ENCODE measurements around the gene ISCA2.

Gene ISCA2

GRCh38 chr14:74504874-74505720 lies 11.5 kb downstream of the ISCA2 start:
- Histone ChIP-seq H2AK5ac (ENCODE audit: low read length, severe bottlenecking) (no peak overlapping the region), H2BK15ac (ENCODE audit: low read depth, poor library complexity, severe bottlenecking) (no peak overlapping the region), H3K27ac (ENCODE audit: low read length, poor library complexity, severe bottlenecking) (no peak overlapping the region), H3K4me1 (ENCODE audit: control insufficient read depth, insufficient read depth, low read depth, low read length) (peaks cover 10% of the 10 kb centered on the region), H2BK120ac (ENCODE audit: low read depth, low read length) (no peak overlapping the region), H2BK12ac (ENCODE audit: low read length in 2 of 2) (no peak overlapping the region), H3K23ac (ENCODE audit: low read length in 2 of 2) (no peak overlapping the region), H4K8ac (ENCODE audit: low read length) (no peak overlapping the region), H3K4me2 (ENCODE audit: low read length, poor library complexity, severe bottlenecking) (no peak overlapping the region), H3K36me3 (ENCODE audit: control insufficient read depth in 1 of 2, insufficient read depth in 2 of 2, low read depth in 1 of 2, low read length in 2 of 2) (peaks cover 94 to 99% of the 10 kb centered on the region in 2 experiments), H3K9me3 (ENCODE audit: control insufficient read depth, low read length) (no peaks in the 10 kb centered on the region), H3K27me3 (ENCODE audit: control insufficient read depth in 1 of 2, insufficient read depth in 1 of 2, low read length in 2 of 2) (no peaks in the 10 kb centered on the region), H2BK5ac (ENCODE audit: low read depth, low read length, poor library complexity, severe bottlenecking) (no peak overlapping the region), H3K4ac (ENCODE audit: low read depth in 1 of 2, low read length in 2 of 2) (no peak overlapping the region), H3K79me1 (replicated peaks; ENCODE audit: low read length, poor library complexity, severe bottlenecking) (peaks cover 31% of the 10 kb centered on the region), H2AFZ (ENCODE audit: low read depth, low read length) (no peak overlapping the region), H3K18ac (ENCODE audit: low read depth in 1 of 2, low read length in 2 of 2) (no peak overlapping the region), H3K9ac (ENCODE audit: low read length) (no peak overlapping the region), H3K14ac (ENCODE audit: low read length in 2 of 2) (no peak overlapping the region), H4K91ac (ENCODE audit: low read length) (no peak overlapping the region), H3K4me3 (ENCODE audit: insufficient read depth in 1 of 2, low read depth in 1 of 2, low read length in 2 of 2) (no peak overlapping the region)
- no peak for DNase-seq
- 94% methylated on average over 19 of the region's 20 CpGs for WGBS

DNA sequence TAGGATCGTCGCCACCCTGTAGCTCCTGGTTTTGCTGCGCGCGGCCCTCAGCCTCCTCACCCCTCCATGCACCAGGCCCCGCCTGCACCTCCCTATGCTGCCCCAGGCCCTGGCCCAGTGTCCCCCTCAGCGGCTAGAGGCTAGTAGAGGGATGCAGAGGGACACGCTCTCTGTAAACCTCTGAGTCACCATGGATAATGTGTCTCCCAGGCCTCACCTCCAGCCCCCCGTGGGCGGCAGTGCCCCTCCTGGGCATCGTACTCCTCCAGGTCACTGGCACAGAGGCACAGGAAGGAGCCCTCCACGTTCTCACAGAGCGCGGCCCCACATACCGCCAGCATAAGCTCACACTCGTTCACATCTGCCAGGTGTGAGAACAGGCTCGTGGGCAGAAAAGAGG lies 12.3 kb downstream of the ISCA2 start:
- H3K79me1 ChIP-seq (replicated peaks; ENCODE audit: low read length, poor library complexity, severe bottlenecking), result peaks cover 35% of the 10 kb centered on the region
- no peak overlapping the region for H2BK5ac ChIP-seq (ENCODE audit: low read depth, low read length, poor library complexity, severe bottlenecking)
- H4K91ac ChIP-seq (ENCODE audit: low read length), result no peak overlapping the region
- no peak overlapping the region for H3K23ac ChIP-seq (ENCODE audit: low read length in 2 of 2)
- no peak overlapping the region for H2BK120ac ChIP-seq (ENCODE audit: low read depth, low read length)
- no peak overlapping the region for H3K4me2 ChIP-seq (ENCODE audit: low read length, poor library complexity, severe bottlenecking)
- H3K14ac ChIP-seq (ENCODE audit: low read length in 2 of 2), result no peak overlapping the region
- no peak overlapping the region for H3K4ac ChIP-seq (ENCODE audit: low read depth in 1 of 2, low read length in 2 of 2)
- 91% methylated on average over 17 of the region's 17 CpGs for WGBS
- H3K4me1 ChIP-seq (ENCODE audit: control insufficient read depth, insufficient read depth, low read depth, low read length), result peaks cover 17% of the 10 kb centered on the region
- H4K8ac ChIP-seq (ENCODE audit: low read length), result no peak overlapping the region
- H3K36me3 ChIP-seq (ENCODE audit: control insufficient read depth in 1 of 2, insufficient read depth in 2 of 2, low read depth in 1 of 2, low read length in 2 of 2), result peaks cover 87 to 99% of the 10 kb centered on the region in 2 experiments
- H3K27me3 ChIP-seq (ENCODE audit: control insufficient read depth in 1 of 2, insufficient read depth in 1 of 2, low read length in 2 of 2), result no peaks in the 10 kb centered on the region
- H2BK15ac ChIP-seq (ENCODE audit: low read depth, poor library complexity, severe bottlenecking), result no peak overlapping the region
- no peak overlapping the region for H3K27ac ChIP-seq (ENCODE audit: low read length, poor library complexity, severe bottlenecking)
- no peak for DNase-seq
- no peaks in the 10 kb centered on the region for H3K9me3 ChIP-seq (ENCODE audit: control insufficient read depth, low read length)
- no peak overlapping the region for H2AK5ac ChIP-seq (ENCODE audit: low read length, severe bottlenecking)
- H3K9ac ChIP-seq (ENCODE audit: low read length), result no peak overlapping the region
- no peak overlapping the region for H2BK12ac ChIP-seq (ENCODE audit: low read length in 2 of 2)
- no peak overlapping the region for H3K18ac ChIP-seq (ENCODE audit: low read depth in 1 of 2, low read length in 2 of 2)
- H2AFZ ChIP-seq (ENCODE audit: low read depth, low read length), result no peak overlapping the region
- H3K4me3 ChIP-seq (ENCODE audit: insufficient read depth in 1 of 2, low read depth in 1 of 2, low read length in 2 of 2), result no peak overlapping the region

GRCh38 chr14:74506411-74506851 lies 12.9 kb downstream of the ISCA2 start:
- Histone ChIP-seq H3K14ac (ENCODE audit: low read length in 2 of 2) (no peak overlapping the region), H2BK15ac (ENCODE audit: low read depth, poor library complexity, severe bottlenecking) (no peak overlapping the region), H3K4ac (ENCODE audit: low read depth in 1 of 2, low read length in 2 of 2) (no peak overlapping the region), H2AK5ac (ENCODE audit: low read length, severe bottlenecking) (no peak overlapping the region), H3K4me1 (ENCODE audit: control insufficient read depth, insufficient read depth, low read depth, low read length) (peaks cover 17% of the 10 kb centered on the region), H4K91ac (ENCODE audit: low read length) (no peak overlapping the region), H2BK120ac (ENCODE audit: low read depth, low read length) (no peak overlapping the region), H3K4me2 (ENCODE audit: low read length, poor library complexity, severe bottlenecking) (no peak overlapping the region), H3K79me1 (replicated peaks; ENCODE audit: low read length, poor library complexity, severe bottlenecking) (peaks cover 41% of the 10 kb centered on the region), H3K27me3 (ENCODE audit: control insufficient read depth in 1 of 2, insufficient read depth in 1 of 2, low read length in 2 of 2) (no peaks in the 10 kb centered on the region), H2BK12ac (ENCODE audit: low read length in 2 of 2) (no peak overlapping the region), H3K36me3 (ENCODE audit: control insufficient read depth in 1 of 2, insufficient read depth in 2 of 2, low read depth in 1 of 2, low read length in 2 of 2) (peaks cover 81 to 99% of the 10 kb centered on the region in 2 experiments), H2AFZ (ENCODE audit: low read depth, low read length) (no peak overlapping the region), H2BK5ac (ENCODE audit: low read depth, low read length, poor library complexity, severe bottlenecking) (no peak overlapping the region), H3K4me3 (ENCODE audit: insufficient read depth in 1 of 2, low read depth in 1 of 2, low read length in 2 of 2) (no peak overlapping the region), H3K18ac (ENCODE audit: low read depth in 1 of 2, low read length in 2 of 2) (no peak overlapping the region), H3K23ac (ENCODE audit: low read length in 2 of 2) (no peak overlapping the region), H3K9ac (ENCODE audit: low read length) (no peak overlapping the region), H3K9me3 (ENCODE audit: control insufficient read depth, low read length) (no peaks in the 10 kb centered on the region), H3K27ac (ENCODE audit: low read length, poor library complexity, severe bottlenecking) (no peak overlapping the region), H4K8ac (ENCODE audit: low read length) (no peak overlapping the region)
- 97% methylated on average over 13 of the region's 13 CpGs for WGBS
- DNase-seq, result no peak

- Histone ChIP-seq H2BK12ac (ENCODE audit: low read length in 2 of 2) (no peak overlapping the region), H3K27ac (ENCODE audit: low read length, poor library complexity, severe bottlenecking) (no peak overlapping the region), H3K4me1 (ENCODE audit: control insufficient read depth, insufficient read depth, low read depth, low read length) (peaks cover 17% of the 10 kb centered on the region), H3K14ac (ENCODE audit: low read length in 2 of 2) (no peak overlapping the region), H2AK5ac (ENCODE audit: low read length, severe bottlenecking) (no peak overlapping the region), H2AFZ (ENCODE audit: low read depth, low read length) (no peak overlapping the region), H4K91ac (ENCODE audit: low read length) (no peak overlapping the region), H3K27me3 (ENCODE audit: control insufficient read depth in 1 of 2, insufficient read depth in 1 of 2, low read length in 2 of 2) (no peaks in the 10 kb centered on the region), H4K8ac (ENCODE audit: low read length) (no peak overlapping the region), H3K4ac (ENCODE audit: low read depth in 1 of 2, low read length in 2 of 2) (no peak overlapping the region), H3K9ac (ENCODE audit: low read length) (no peak overlapping the region), H3K36me3 (ENCODE audit: control insufficient read depth in 1 of 2, insufficient read depth in 2 of 2, low read depth in 1 of 2, low read length in 2 of 2) (peaks cover 81 to 99% of the 10 kb centered on the region in 2 experiments), H2BK5ac (ENCODE audit: low read depth, low read length, poor library complexity, severe bottlenecking) (no peak overlapping the region), H3K4me2 (ENCODE audit: low read length, poor library complexity, severe bottlenecking) (no peak overlapping the region), H2BK120ac (ENCODE audit: low read depth, low read length) (no peak overlapping the region), H3K79me1 (replicated peaks; ENCODE audit: low read length, poor library complexity, severe bottlenecking) (peaks cover 46% of the 10 kb centered on the region), H3K4me3 (ENCODE audit: insufficient read depth in 1 of 2, low read depth in 1 of 2, low read length in 2 of 2) (no peak overlapping the region), H2BK15ac (ENCODE audit: low read depth, poor library complexity, severe bottlenecking) (no peak overlapping the region), H3K9me3 (ENCODE audit: control insufficient read depth, low read length) (no peaks in the 10 kb centered on the region), H3K18ac (ENCODE audit: low read depth in 1 of 2, low read length in 2 of 2) (no peak overlapping the region), H3K23ac (ENCODE audit: low read length in 2 of 2) (no peak overlapping the region)
- 88% methylated on average over 8 of the region's 8 CpGs for WGBS
- no peak for DNase-seq
Observed at GRCh38 chr14:74507085-74507484, 13.5 kb downstream of the ISCA2 start.
